ENCODE data around the gene FSTL3.
"Not testable (repeated sequence)": the region's sequence is repeated elsewhere in the genome, so short reads cannot be mapped to it uniquely, and the experiment has no call there.

DNA sequence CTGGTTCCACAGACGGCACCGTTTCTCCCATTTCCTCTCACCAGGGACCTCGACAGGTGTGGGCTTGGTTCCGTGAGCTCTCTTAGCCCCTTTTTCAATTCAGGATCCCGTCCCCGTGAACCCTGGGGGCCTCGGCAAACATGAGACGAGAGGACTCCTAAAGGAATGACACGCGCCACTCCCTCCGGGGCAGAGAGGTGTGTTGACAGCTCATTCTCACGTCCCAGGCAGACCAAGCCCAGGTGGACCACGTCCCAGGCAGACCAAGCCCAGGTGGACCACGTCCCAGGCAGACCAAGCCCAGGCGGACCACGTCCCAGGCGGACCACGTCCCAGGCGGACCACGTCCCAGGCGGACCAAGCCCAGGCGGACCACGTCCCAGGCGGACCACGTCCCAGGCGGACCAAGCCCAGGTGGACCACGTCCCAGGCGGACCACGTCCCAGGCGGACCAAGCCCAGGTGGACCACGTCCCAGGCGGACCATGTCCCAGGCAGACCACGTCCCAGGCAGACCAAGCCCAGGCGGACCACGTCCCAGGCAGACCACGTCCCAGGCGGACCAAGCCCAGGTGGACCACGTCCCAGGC, 9.1 kb upstream of the FSTL3 start:
- TF ChIP-seq NFIC (IDR thresholded peaks at IDR 0.05; ENCODE audit: borderline replicate concordance); TAF1 (IDR thresholded peaks at IDR 0.05; ENCODE audit: borderline replicate concordance, low read depth, low read length); RXRA (IDR thresholded peaks at IDR 0.05; ENCODE audit: borderline replicate concordance, low read depth); RFX5 (IDR thresholded peaks at IDR 0.05; ENCODE audit: low read length): not testable (repeated sequence)
- TF ChIP-seq, protein P1, sequence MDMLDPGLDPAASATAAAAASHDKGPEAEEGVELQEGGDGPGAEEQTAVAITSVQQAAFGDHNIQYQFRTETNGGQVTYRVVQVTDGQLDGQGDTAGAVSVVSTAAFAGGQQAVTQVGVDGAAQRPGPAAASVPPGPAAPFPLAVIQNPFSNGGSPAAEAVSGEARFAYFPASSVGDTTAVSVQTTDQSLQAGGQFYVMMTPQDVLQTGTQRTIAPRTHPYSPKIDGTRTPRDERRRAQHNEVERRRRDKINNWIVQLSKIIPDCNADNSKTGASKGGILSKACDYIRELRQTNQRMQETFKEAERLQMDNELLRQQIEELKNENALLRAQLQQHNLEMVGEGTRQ (IDR thresholded peaks at IDR 0.05; ENCODE audit: borderline replicate concordance, low read depth, low read length): not testable (repeated sequence)
- TF ChIP-seq, protein P2, sequence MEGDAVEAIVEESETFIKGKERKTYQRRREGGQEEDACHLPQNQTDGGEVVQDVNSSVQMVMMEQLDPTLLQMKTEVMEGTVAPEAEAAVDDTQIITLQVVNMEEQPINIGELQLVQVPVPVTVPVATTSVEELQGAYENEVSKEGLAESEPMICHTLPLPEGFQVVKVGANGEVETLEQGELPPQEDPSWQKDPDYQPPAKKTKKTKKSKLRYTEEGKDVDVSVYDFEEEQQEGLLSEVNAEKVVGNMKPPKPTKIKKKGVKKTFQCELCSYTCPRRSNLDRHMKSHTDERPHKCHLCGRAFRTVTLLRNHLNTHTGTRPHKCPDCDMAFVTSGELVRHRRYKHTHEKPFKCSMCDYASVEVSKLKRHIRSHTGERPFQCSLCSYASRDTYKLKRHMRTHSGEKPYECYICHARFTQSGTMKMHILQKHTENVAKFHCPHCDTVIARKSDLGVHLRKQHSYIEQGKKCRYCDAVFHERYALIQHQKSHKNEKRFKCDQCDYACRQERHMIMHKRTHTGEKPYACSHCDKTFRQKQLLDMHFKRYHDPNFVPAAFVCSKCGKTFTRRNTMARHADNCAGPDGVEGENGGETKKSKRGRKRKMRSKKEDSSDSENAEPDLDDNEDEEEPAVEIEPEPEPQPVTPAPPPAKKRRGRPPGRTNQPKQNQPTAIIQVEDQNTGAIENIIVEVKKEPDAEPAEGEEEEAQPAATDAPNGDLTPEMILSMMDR (IDR thresholded peaks at IDR 0.05): not testable (repeated sequence)
